GM21619 (cell line): ENCODE results near the gene NT5C1B.
"Not testable (repeated sequence)": the region's sequence is repeated elsewhere in the genome, so short reads cannot be mapped to it uniquely, and the experiment has no call there.

Experiments
- ATAC-seq: cut with Tn5 transposase; IDR thresholded peaks from one replicate; pipeline ENCODE4 v1.9.1; 2021; ENCODE audit not compliant: unreplicated experiment

Gene NT5C1B

GRCh38 chr2:18589354-18589753 is at the start of gene NT5C1B:
TSS of gene NT5C1B (minus strand) at chr2:18589569. CDS start at chr2:18589468, 101 bp downstream.
- no peak for ATAC-seq

- no peak for ATAC-seq
Measured at GRCh38 chr2:18637196-18637595, 47.8 kb upstream of the NT5C1B start.

- ATAC-seq, result not testable (repeated sequence)
Measured at GRCh38 chr2:18632699-18633098, 43.3 kb upstream of the NT5C1B start.

- ATAC-seq, result no peak
Measured at GRCh38 chr2:18630941-18631340, 41.6 kb upstream of the NT5C1B start.

GRCh38 chr2:18630541-18630940 is 41.2 kb upstream of the NT5C1B start:
- ATAC-seq, result no peak

- no peak for ATAC-seq
Measured at GRCh38 chr2:18630101-18630500, 40.7 kb upstream of the NT5C1B start.

- ATAC-seq, result no peak
Measured at GRCh38 chr2:18626958-18627650, 37.7 kb upstream of the NT5C1B start.

GRCh38 chr2:18626256-18626668 is 36.9 kb upstream of the NT5C1B start:
- ATAC-seq, result no peak

GRCh38 chr2:18625563-18625962 is 36.2 kb upstream of the NT5C1B start:
- ATAC-seq, result no peak

- no peak for ATAC-seq
Measured at GRCh38 chr2:18623782-18624181, 34.4 kb upstream of the NT5C1B start.

GRCh38 chr2:18620867-18621632 is 31.7 kb upstream of the NT5C1B start:
- no peak for ATAC-seq

- no peak for ATAC-seq
Measured at GRCh38 chr2:18619091-18619490, 29.7 kb upstream of the NT5C1B start.

- no peak for ATAC-seq
Measured at GRCh38 chr2:18614041-18614440, 24.7 kb upstream of the NT5C1B start.

- ATAC-seq, result no peak
Measured at GRCh38 chr2:18612133-18612532, 22.8 kb upstream of the NT5C1B start.

GRCh38 chr2:18611604-18612003 is 22.2 kb upstream of the NT5C1B start:
- no peak for ATAC-seq

- no peak for ATAC-seq
Measured at GRCh38 chr2:18611184-18611583, 21.8 kb upstream of the NT5C1B start.

- ATAC-seq, result no peak
Measured at GRCh38 chr2:18610651-18611050, 21.3 kb upstream of the NT5C1B start.

GRCh38 chr2:18610090-18610489 is 20.7 kb upstream of the NT5C1B start:
- ATAC-seq, result no peak

GRCh38 chr2:18605115-18605514 is 15.7 kb upstream of the NT5C1B start:
- peak; percentile 79 for ATAC-seq

GRCh38 chr2:18604531-18604885 is 15.1 kb upstream of the NT5C1B start:
- ATAC-seq, result no peak

GRCh38 chr2:18603854-18604530 is 14.6 kb upstream of the NT5C1B start:
- ATAC-seq, result no peak

- ATAC-seq, result no peak
Measured at GRCh38 chr2:18602298-18602697, 12.9 kb upstream of the NT5C1B start.
